Keratinocyte (primary cell): Measurements from ENCODE around the gene PUS1. TPM values are rescaled to one million over a fixed set of nuclear protein-coding genes. Genes with fewer than 3 reads are reported as not detected.

Source experiments
- DNase-seq: peaks from one replicate; pipeline ENCODE4 v3.0.0-alpha.2; 2011; ENCODE audit warnings: low read depth, missing footprints, low spot score
- FAIRE-seq: peaks from 2 replicates; lab custom pipeline; 2011; peaks lifted over from hg19 to GRCh38; lab: Jason Lieb, UNC
- H2AFZ ChIP-seq: 2 replicates; pipeline ENCODE4 v1.6.0; 2012; ENCODE audit warnings: low read length, control low read depth, inconsistent platforms; ENCODE audit not compliant: control insufficient read depth
- H3K27ac ChIP-seq: 2 replicates; pipeline ENCODE4 v1.5.1; 2011; ENCODE audit warnings: low read length; ENCODE audit not compliant: control insufficient read depth, insufficient read depth
- H3K27me3 ChIP-seq: 3 replicates; pipeline ENCODE4 v1.6.0; 2011; ENCODE audit warnings: low read length; ENCODE audit not compliant: control insufficient read depth, insufficient read depth; ENCODE audit errors: extremely low read depth
- H3K36me3 ChIP-seq, 2 experiments: 2 replicates in 1 of 2; 3 replicates in 1 of 2; pipeline ENCODE4 v1.5.1; 2011; ENCODE audit warnings: low read length in 2 of 2, mild to moderate bottlenecking in 1 of 2; ENCODE audit not compliant: control insufficient read depth in 2 of 2, insufficient read depth in 2 of 2; ENCODE audit errors: extremely low read depth in 1 of 2
- H3K4me1 ChIP-seq: 3 replicates; pipeline ENCODE4 v1.5.1; 2011; ENCODE audit warnings: low read length; ENCODE audit not compliant: control insufficient read depth, insufficient read depth; ENCODE audit errors: extremely low read depth
- H3K4me2 ChIP-seq: 3 replicates; pipeline ENCODE4 v1.6.0; 2011; ENCODE audit warnings: low read depth, low read length; ENCODE audit not compliant: control insufficient read depth, insufficient read depth; ENCODE audit errors: extremely low read depth
- H3K4me3 ChIP-seq, 3 experiments: fragments of 200-600 bp in 1 of 3; sonication (generic) in 1 of 3; 2 replicates in 2 of 3; 3 replicates in 1 of 3; pipeline ENCODE4 v1.5.1; 2011 to 2016; ENCODE audit warnings: low read length in 3 of 3, mild to moderate bottlenecking in 3 of 3, control low read depth in 2 of 3, inconsistent platforms in 1 of 3, low read depth in 1 of 3, mixed read lengths in 1 of 3, mixed run types in 1 of 3, moderate library complexity in 1 of 3; ENCODE audit not compliant: control insufficient read depth in 2 of 3, insufficient read depth in 2 of 3; ENCODE audit errors: extremely low read depth in 1 of 3
- H3K79me2 ChIP-seq: 2 replicates; pipeline ENCODE4 v1.6.0; 2012; ENCODE audit warnings: low read length; ENCODE audit not compliant: control insufficient read depth, insufficient read depth
- H3K9ac ChIP-seq: 3 replicates; pipeline ENCODE4 v1.6.0; 2011; ENCODE audit warnings: low read length; ENCODE audit not compliant: control insufficient read depth, insufficient read depth; ENCODE audit errors: extremely low read depth
- H3K9me1 ChIP-seq: 3 replicates; pipeline ENCODE4 v1.6.0; 2011; ENCODE audit warnings: low read length; ENCODE audit not compliant: control insufficient read depth, insufficient read depth; ENCODE audit errors: extremely low read depth
- H3K9me3 ChIP-seq: 2 replicates; pipeline ENCODE4 v1.5.1; 2012; ENCODE audit warnings: low read depth, low read length; ENCODE audit not compliant: control insufficient read depth
- H4K20me1 ChIP-seq: 3 replicates; pipeline ENCODE4 v1.6.0; 2011; ENCODE audit warnings: low read length; ENCODE audit not compliant: control insufficient read depth, insufficient read depth; ENCODE audit errors: extremely low read depth
- EZH2 ChIP-seq: IDR thresholded peaks from one replicate; pipeline ENCODE4 v1.6.1; 2012; ENCODE audit warnings: inconsistent platforms, mild to moderate bottlenecking, low read length, moderate library complexity
- dilution Hi-C: fragments of 300-500 bp; cut with MboI; formaldehyde crosslinking; loops from one replicate; pipeline ENCODE4 v1.7.0; 2020; ENCODE audit warnings: low sequenced_read_pairs; ENCODE audit not compliant: extremely low pct_ligation_motif_present
- polyA plus RNA-seq, 5 experiments: library from polyadenylated mRNA; depleted of rRNA in 3 of 5; stranded (reverse) in 3 of 5; stranded (forward) in 1 of 5; unstranded in 1 of 5; fragments of >200 nt; gene quantifications; 1 replicate in 1 of 5; 2 replicates in 3 of 5; 3 replicates in 1 of 5; pipeline versions ENCODE4 v1.2.1 to v1.2.3, GENCODE V29; 2011 to 2012; ENCODE audit warnings: missing spikeins in 2 of 5, low read depth in 1 of 5, low replicate concordance in 1 of 5
- TF ChIP-seq, protein P1 (sequence below), 3 experiments: IDR thresholded peaks in 1 of 3; conservative IDR thresholded peaks in 1 of 3; optimal IDR thresholded peaks in 1 of 3; 2 replicates in 2 of 3; 3 replicates in 1 of 3; pipeline versions ENCODE3 to v1.5.1; 2011; ENCODE audit warnings: low read length in 3 of 3, mild to moderate bottlenecking in 3 of 3, moderate library complexity in 2 of 3, control low read depth in 1 of 3, inconsistent platforms in 1 of 3; ENCODE audit not compliant: insufficient read depth in 2 of 3; ENCODE audit errors: extremely low read depth in 1 of 3

Gene PUS1
- polyA plus RNA-seq, 1 donor (not counting 4 experiments of a cell fraction or from before 2014, with no cell fraction given), result 25.8 TPM

DNA sequence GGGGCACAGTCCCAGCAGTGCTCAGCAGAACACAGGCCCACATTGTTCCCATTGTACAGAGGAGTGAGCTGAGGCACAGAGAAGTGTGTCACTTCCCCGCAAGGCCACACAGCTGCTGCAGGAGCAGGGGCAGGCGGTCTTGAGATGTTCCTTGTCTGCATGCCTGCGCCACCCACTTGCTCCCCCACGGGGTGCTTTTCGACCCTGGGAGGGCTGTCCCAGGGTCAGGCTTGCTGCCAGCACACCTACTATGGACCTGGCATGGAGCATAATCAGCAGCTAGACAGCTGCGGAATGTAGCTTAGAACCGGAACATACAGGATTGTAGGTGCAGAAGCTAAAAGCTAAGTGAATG lies 12.9 kb downstream of the PUS1 start:
- no peak for FAIRE-seq
- dilution Hi-C loops, result no loop called here
- H3K9ac ChIP-seq, result no peak overlapping the region
- H3K4me1 ChIP-seq, result no peaks in the 10 kb centered on the region
- H3K27me3 ChIP-seq, result no peaks in the 10 kb centered on the region
- no peak overlapping the region for H3K27ac ChIP-seq
- no peaks in the 10 kb centered on the region for H3K9me3 ChIP-seq
- H3K4me3 ChIP-seq, result no peak overlapping the region
- no peak for TF ChIP-seq EZH2
- TF ChIP-seq, protein P1, sequence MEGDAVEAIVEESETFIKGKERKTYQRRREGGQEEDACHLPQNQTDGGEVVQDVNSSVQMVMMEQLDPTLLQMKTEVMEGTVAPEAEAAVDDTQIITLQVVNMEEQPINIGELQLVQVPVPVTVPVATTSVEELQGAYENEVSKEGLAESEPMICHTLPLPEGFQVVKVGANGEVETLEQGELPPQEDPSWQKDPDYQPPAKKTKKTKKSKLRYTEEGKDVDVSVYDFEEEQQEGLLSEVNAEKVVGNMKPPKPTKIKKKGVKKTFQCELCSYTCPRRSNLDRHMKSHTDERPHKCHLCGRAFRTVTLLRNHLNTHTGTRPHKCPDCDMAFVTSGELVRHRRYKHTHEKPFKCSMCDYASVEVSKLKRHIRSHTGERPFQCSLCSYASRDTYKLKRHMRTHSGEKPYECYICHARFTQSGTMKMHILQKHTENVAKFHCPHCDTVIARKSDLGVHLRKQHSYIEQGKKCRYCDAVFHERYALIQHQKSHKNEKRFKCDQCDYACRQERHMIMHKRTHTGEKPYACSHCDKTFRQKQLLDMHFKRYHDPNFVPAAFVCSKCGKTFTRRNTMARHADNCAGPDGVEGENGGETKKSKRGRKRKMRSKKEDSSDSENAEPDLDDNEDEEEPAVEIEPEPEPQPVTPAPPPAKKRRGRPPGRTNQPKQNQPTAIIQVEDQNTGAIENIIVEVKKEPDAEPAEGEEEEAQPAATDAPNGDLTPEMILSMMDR (optimal IDR thresholded peaks at IDR 0.05 in 1 of 3, IDR thresholded peaks at IDR 0.05 in 1 of 3, conservative IDR thresholded peaks at IDR 0.05 in 1 of 3; ENCODE audit: extremely low read depth in 1 of 3, insufficient read depth in 2 of 3, low read length in 3 of 3), result no peak
- no peak for DNase-seq
- H4K20me1 ChIP-seq, result peaks cover 3% of the 10 kb centered on the region
- no peak overlapping the region for H3K4me2 ChIP-seq
- peaks cover 26 to 35% of the 10 kb centered on the region in 2 experiments for H3K36me3 ChIP-seq
- no peaks in the 10 kb centered on the region for H3K9me1 ChIP-seq
- H2AFZ ChIP-seq, result no peak overlapping the region
- peaks cover 2% of the 10 kb centered on the region for H3K79me2 ChIP-seq

DNA sequence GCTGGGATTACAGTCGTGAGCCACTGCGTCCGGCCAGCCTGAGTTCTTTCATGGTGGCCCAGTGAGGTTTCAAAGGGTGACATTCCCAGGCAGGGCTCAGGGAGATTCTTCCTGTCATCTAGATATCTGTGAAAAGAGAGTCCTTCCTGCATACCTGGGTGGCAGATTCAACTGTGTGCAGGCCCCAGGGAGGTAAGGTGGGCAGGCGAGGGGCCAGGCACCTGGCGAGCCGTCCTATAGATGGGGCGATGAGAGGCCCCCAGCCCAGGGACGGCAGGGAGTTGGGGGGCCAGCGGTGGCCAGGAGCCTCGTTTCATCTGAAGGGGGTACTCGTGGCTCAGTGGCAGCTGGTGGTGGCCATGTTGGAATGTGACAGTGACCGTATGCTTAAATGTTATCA lies 13.6 kb downstream of the PUS1 start:
- Histone ChIP-seq H3K4me2 (no peak overlapping the region), H3K27me3 (no peaks in the 10 kb centered on the region), H3K9me3 (no peaks in the 10 kb centered on the region), H3K9ac (no peak overlapping the region), H3K27ac (no peak overlapping the region), H2AFZ (no peak overlapping the region), H4K20me1 (peaks cover 3% of the 10 kb centered on the region), H3K4me3 (no peak overlapping the region), H3K4me1 (no peaks in the 10 kb centered on the region), H3K9me1 (no peaks in the 10 kb centered on the region), H3K79me2 (peaks cover 2% of the 10 kb centered on the region), H3K36me3 (peaks cover 26 to 35% of the 10 kb centered on the region in 2 experiments)
- TF ChIP-seq, protein P1 (optimal IDR thresholded peaks at IDR 0.05 in 1 of 3, IDR thresholded peaks at IDR 0.05 in 1 of 3, conservative IDR thresholded peaks at IDR 0.05 in 1 of 3; ENCODE audit: extremely low read depth in 1 of 3, insufficient read depth in 2 of 3, low read length in 3 of 3), result no peak
- TF ChIP-seq EZH2, result no peak
- DNase-seq (no peak), FAIRE-seq (no peak)
- dilution Hi-C loops, result no loop called here
